GM12891 (cell line): ENCODE results near the gene CDH5.

Experiments used
- POLR2A ChIP-seq: IDR thresholded peaks from 2 replicates; pipeline ENCODE4 v1.6.1; 2011; ENCODE audit warnings: low read depth, low read length, control low read depth
- POLR2AphosphoS5 ChIP-seq: IDR thresholded peaks from 2 replicates; pipeline ENCODE4 v1.6.1; 2011; ENCODE audit warnings: low read depth, low read length, control low read depth
- SPI1 ChIP-seq: IDR thresholded peaks from 2 replicates; pipeline ENCODE4 v1.6.1; 2011; ENCODE audit warnings: low read depth, low read length, control low read depth
- TAF1 ChIP-seq: IDR thresholded peaks from 2 replicates; pipeline ENCODE4 v1.6.1; 2011; ENCODE audit warnings: low read depth, low read length, control low read depth

- no peak for TF ChIP-seq POLR2A
- TF ChIP-seq TAF1, result no peak
- TF ChIP-seq POLR2AphosphoS5, result no peak
- no peak for TF ChIP-seq SPI1
Observed at GRCh38 chr16:66420396-66420795, 53.9 kb downstream of the CDH5 start.
